Measurements from ENCODE around the gene PLTP.
A peak's percentile ranks its signal among the peaks of the same experiment; 100 is the strongest.
"Not testable (repeated sequence)": the region's sequence is repeated elsewhere in the genome, so short reads cannot be mapped to it uniquely, and the experiment has no call there.

The PLTP gene, protein sequence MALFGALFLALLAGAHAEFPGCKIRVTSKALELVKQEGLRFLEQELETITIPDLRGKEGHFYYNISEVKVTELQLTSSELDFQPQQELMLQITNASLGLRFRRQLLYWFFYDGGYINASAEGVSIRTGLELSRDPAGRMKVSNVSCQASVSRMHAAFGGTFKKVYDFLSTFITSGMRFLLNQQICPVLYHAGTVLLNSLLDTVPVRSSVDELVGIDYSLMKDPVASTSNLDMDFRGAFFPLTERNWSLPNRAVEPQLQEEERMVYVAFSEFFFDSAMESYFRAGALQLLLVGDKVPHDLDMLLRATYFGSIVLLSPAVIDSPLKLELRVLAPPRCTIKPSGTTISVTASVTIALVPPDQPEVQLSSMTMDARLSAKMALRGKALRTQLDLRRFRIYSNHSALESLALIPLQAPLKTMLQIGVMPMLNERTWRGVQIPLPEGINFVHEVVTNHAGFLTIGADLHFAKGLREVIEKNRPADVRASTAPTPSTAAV

DNA sequence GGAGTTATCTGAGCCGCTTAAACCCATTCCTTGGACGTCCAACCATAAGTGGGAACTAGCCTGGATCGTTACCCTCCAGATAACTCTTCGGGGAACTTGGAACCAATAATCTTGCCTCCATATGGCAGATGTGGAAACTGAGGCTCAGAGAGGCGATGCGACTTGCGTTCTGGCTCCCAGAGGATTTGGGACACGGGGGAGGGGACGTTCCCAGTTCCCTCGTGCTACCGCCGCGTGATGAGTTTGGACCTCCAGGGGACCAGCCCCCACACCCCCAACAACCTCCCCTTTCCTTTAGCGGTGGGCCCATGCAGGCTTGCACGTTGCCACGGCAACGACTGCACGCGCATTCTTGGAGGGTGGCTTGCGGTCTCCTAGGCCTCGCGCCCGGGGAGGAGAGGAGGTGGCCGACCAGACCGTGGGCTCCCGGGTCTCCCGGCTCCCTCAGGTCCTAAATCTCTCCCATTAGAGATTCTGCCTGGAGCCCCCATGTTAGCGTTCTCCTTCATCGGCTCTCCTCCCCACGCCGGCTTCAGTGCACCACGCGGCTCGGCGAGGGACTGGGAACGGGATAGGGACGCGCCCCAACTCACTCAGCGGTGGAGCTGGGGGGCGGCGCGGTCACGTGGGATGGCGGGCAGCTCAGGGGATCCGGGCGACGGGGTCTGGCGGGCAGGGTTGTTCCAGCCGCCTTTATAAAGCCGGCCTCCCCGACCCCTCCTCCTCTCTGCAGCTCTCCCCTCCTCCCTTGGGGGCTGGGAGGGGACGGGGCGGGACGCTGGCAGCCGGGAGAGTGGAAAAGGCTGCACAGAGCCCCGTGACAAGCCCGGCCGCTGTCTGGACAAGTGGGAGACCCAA is at the start of gene PLTP:
PLTP (minus strand) TSS at position 670 of the 858 bp plus-strand sequence. CDS start 703 bp downstream, outside the sequence.
- peak within 1 kb of the TSS; percentile 50 to 68 (median 55) for H3K4me3 ChIP-seq
- TF ChIP-seq Cebpa-rat (IDR thresholded peaks at IDR 0.05), result no peak
- H3K9ac ChIP-seq, result peak within 1 kb of the TSS; percentile 60 to 80 (median 73)
- peak within 1 kb of the TSS; percentile 83 to 99 (median 95) for H3K4me2 ChIP-seq
- peaks cover 33 to 74% (median 45%) of the 10 kb centered on the region in 10 experiments for H3K4me1 ChIP-seq
- H3K36me3 ChIP-seq, result peaks cover 0 to 28% (median 0%) of the 10 kb centered on the region in 11 experiments; a peak in 3 of 22 replicates
- H3K27ac ChIP-seq, result peak within 1 kb of the TSS; percentile 60 to 80 (median 74)
- H4K20me1 ChIP-seq, result peaks cover 0 to 23% (median 0%) of the 10 kb centered on the region in 11 experiments; a peak in 2 of 22 replicates
- H3K9me3 ChIP-seq (replicated peaks in 1 of 11), result no peaks in the 10 kb centered on the region
- peaks cover 0 to 31% (median 19%) of the 10 kb centered on the region in 11 experiments; a peak in 20 of 22 replicates for H3K27me3 ChIP-seq

DNA sequence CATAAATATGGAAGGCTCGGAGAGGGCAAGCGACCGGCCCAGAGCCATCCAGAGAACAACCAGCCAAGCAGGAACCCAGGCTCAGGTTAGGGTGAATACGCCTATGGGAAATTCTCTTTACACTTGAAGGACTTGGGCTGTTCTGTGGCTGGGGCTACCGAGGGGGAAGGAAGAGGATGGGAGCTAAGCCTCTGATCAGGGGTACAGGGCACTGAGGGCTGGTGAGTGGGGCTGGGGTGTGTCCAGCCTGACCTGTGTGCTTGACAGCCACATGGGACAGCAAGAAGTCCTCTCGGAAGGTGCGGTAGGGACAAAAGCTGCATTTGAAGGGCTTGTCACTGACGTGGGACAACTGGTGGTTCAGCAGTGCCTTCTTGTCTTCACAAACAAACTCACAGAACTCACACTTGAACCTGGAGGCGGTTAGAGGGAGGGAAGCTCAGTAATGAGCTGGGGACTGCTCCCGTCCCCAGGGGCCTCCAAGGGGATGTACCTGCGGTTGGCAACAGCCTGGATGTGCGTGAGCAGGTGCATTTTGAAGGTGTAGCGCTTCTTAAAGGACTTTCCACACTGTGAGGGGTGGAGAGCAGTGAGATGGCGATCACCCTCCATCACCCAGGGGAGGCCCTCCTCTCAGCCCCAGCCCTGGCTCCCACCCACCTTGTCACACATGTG is 48.1 kb upstream of the PLTP start:
- H3K36me3 ChIP-seq, result peaks cover 88 to 99% (median 96%) of the 10 kb centered on the region in 11 experiments
- H3K27ac ChIP-seq, result no peak overlapping the region
- no peak overlapping the region; a peak in 1 of 22 replicates for H3K9ac ChIP-seq
- no peak overlapping the region for H3K4me2 ChIP-seq
- no peak overlapping the region for H3K4me3 ChIP-seq
- no peak for TF ChIP-seq Cebpa-rat (IDR thresholded peaks at IDR 0.05)
- no peaks in the 10 kb centered on the region for H3K27me3 ChIP-seq
- H4K20me1 ChIP-seq, result peaks cover 0 to 49% (median 24%) of the 10 kb centered on the region in 11 experiments; a peak in 18 of 22 replicates
- H3K4me1 ChIP-seq, result peaks cover 11 to 23% (median 16%) of the 10 kb centered on the region in 10 experiments
- H3K9me3 ChIP-seq (replicated peaks in 1 of 11), result peaks cover 0 to 6% (median 0%) of the 10 kb centered on the region in 11 experiments; a peak in 1 of 22 replicates

DNA sequence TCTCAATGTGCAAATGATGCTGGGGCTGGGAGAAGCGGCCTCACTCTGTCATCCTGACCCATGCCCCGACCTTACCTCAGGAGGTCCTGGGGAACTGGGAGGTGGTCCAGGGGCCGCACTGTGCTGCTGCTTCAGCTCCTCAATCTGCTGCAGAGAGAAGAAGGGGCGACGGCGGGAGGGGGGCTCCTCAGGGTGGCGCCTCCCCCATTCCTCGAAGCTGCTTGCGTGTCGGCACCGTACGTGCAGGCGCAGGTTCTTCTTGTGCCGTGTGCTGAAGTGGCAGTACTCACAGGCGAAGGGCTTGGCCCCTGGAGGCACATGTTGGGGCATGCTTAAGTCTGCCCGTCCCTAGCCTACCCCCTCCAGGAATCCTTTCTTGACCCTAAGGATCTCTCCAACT is 47.2 kb upstream of the PLTP start:
- H3K4me1 ChIP-seq, result peaks cover 11 to 18% (median 12%) of the 10 kb centered on the region in 10 experiments
- no peak overlapping the region for H3K27ac ChIP-seq
- no peaks in the 10 kb centered on the region for H3K27me3 ChIP-seq
- H3K4me2 ChIP-seq, result no peak overlapping the region
- H4K20me1 ChIP-seq, result peaks cover 0 to 44% (median 19%) of the 10 kb centered on the region in 11 experiments; a peak in 18 of 22 replicates
- no peak overlapping the region for H3K4me3 ChIP-seq
- peaks cover 79 to 99% (median 94%) of the 10 kb centered on the region in 11 experiments for H3K36me3 ChIP-seq
- H3K9ac ChIP-seq, result no peak overlapping the region
- no peak for TF ChIP-seq Cebpa-rat (IDR thresholded peaks at IDR 0.05)
- peaks cover 0 to 6% (median 0%) of the 10 kb centered on the region in 11 experiments; a peak in 1 of 22 replicates for H3K9me3 ChIP-seq (replicated peaks in 1 of 11)

DNA sequence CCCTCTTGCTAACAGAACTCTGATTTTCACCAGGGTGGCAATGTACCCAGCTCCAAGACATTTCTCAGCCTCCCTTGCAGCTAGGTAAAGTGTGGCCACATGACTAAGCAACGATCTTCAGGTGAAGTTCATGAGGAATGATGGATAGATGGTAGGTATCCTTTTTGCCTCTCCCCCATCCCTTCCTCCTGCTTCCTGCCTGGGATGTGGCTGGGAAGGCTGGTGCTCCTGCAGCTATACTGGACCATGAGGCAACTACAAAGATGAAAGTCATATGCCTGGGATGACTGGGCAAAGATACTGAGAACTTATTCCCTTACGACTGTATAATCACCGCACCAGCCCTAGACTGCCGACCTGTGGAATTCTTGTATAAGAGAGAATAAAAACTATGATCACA is 46.6 kb upstream of the PLTP start:
- TF ChIP-seq Cebpa-rat (IDR thresholded peaks at IDR 0.05), result no peak
- H3K36me3 ChIP-seq, result peaks cover 79 to 99% (median 94%) of the 10 kb centered on the region in 11 experiments

DNA sequence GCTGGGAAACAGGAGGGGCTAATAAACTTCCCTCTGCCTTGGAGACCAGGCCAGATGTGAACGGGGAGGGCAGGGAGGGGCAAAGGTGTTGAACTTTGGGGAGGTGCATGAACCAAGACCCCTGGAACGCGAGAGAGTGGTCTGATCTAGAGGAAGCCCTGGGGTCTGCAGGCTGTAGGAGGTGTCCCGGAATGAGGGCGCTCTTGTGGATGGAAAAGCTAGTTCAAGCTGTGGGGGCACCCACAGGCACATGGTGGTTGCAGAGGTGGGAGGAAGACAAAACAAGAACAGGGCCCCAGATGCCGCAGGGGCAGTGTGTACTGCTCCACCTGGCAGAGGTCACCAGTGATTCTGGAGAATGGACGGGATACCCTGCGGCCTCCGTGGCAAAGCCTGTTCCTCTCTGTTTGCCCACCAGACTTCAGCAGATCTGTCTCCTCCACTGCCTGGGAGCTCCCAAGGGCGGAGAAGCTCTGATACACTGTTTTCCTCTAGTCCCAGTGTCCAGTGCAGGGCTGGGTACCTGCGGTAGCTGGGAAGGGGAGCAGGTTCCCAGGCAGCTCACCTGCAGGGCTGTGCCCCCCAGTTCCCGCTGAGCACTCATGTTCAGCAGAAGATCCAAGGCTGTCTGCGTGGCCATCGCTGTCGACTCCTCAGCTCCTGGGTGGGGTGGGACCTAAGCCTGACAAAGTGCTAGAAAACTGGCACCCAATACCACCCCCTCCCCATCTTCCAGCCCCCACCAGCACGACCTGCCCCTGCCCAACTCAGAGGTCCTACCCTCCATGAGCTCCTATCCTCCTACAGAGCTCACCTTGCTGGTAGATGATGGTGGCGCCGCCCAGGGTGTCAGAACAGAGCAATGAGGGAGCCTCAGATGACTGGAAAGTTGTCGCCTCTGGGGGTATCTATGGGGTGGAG is 45.3 kb upstream of the PLTP start:
- H3K36me3 ChIP-seq, result peaks cover 87 to 100% (median 99%) of the 10 kb centered on the region in 11 experiments
- H3K4me3 ChIP-seq, result no peak overlapping the region
- no peak for TF ChIP-seq Cebpa-rat (IDR thresholded peaks at IDR 0.05)
- H3K27ac ChIP-seq, result no peak overlapping the region
- no peak overlapping the region for H3K4me2 ChIP-seq
- H4K20me1 ChIP-seq, result peaks cover 0 to 42% (median 5%) of the 10 kb centered on the region in 11 experiments; a peak in 12 of 22 replicates
- H3K27me3 ChIP-seq, result no peaks in the 10 kb centered on the region
- peaks cover 0 to 4% (median 0%) of the 10 kb centered on the region in 10 experiments; a peak in 2 of 20 replicates for H3K4me1 ChIP-seq
- H3K9me3 ChIP-seq (replicated peaks in 1 of 11), result peaks cover 0 to 6% (median 0%) of the 10 kb centered on the region in 11 experiments; a peak in 1 of 22 replicates
- H3K9ac ChIP-seq, result no peak overlapping the region; a peak in 2 of 22 replicates

More for the DNA sequence above, 46.6 kb upstream of the PLTP start:
- no peaks in the 10 kb centered on the region for H3K27me3 ChIP-seq
- peaks cover 6 to 13% (median 7%) of the 10 kb centered on the region in 10 experiments for H3K4me1 ChIP-seq
- H3K9me3 ChIP-seq (replicated peaks in 1 of 11), result peaks cover 0 to 6% (median 0%) of the 10 kb centered on the region in 11 experiments; a peak in 1 of 22 replicates
- H3K9ac ChIP-seq, result no peak overlapping the region
- H4K20me1 ChIP-seq, result peaks cover 0 to 44% (median 17%) of the 10 kb centered on the region in 11 experiments; a peak in 18 of 22 replicates
- no peak overlapping the region for H3K27ac ChIP-seq
- no peak overlapping the region for H3K4me3 ChIP-seq
- no peak overlapping the region for H3K4me2 ChIP-seq

DNA sequence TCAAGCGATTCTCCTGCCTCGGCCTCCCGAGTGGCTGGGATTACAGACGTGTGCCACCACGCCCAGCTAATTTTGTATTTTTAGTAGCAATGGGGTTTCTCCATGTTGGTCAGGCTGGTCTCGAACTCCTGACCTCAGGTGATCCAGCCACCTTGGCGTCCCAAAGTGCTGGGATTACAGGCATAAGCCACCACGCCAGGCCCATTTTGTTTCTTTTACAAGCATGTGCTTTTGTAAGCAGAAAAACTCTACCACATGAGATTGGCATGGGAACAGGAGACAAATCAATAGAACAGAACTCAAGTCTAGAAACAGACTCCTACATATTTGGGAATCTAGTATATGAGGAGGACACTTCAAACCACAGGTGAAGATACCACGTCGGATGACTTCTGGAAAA is 44.4 kb upstream of the PLTP start:
- not testable (repeated sequence) for H3K9me3 ChIP-seq (replicated peaks in 1 of 11); H3K9ac ChIP-seq; H3K4me2 ChIP-seq; H3K4me1 ChIP-seq; H3K4me3 ChIP-seq; H3K27me3 ChIP-seq; H3K27ac ChIP-seq
- H3K36me3 ChIP-seq, result peaks cover 87 to 100% (median 99%) of the 10 kb centered on the region in 11 experiments
- peaks cover 0 to 46% (median 0%) of the 10 kb centered on the region in 11 experiments; a peak in 8 of 22 replicates for H4K20me1 ChIP-seq

DNA sequence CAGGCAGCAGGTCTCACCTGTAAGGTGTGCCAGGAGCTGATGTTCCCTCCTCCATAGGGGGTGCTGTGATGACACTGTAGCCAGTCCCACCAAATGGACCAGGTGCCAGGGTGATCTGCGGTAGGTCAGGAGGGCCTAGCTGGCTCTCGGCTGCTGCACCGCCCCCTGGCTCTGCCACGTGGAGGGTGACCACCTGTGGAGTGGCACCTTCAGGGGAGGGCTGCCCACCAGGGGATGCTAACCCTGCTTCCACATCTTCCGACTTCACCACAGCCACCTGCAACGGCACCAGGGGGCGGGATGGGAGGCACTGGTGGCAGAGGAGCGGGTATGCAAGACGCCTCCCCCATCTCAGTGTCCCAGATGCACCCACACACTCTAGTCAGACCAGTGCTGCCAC is 41.7 kb upstream of the PLTP start:
- Histone ChIP-seq H3K4me2 (no peak overlapping the region), H3K4me1 (peaks cover 0 to 3% (median under 1%) of the 10 kb centered on the region in 10 experiments; a peak in 8 of 20 replicates), H3K36me3 (peaks cover 87 to 100% (median 98%) of the 10 kb centered on the region in 11 experiments), H3K9me3 (replicated peaks in 1 of 11) (no peaks in the 10 kb centered on the region), H3K9ac (no peak overlapping the region), H4K20me1 (peaks cover 0 to 60% (median 18%) of the 10 kb centered on the region in 11 experiments; a peak in 18 of 22 replicates), H3K27ac (no peak overlapping the region), H3K27me3 (no peaks in the 10 kb centered on the region), H3K4me3 (no peak overlapping the region)
- no peak for TF ChIP-seq Cebpa-rat (IDR thresholded peaks at IDR 0.05)
